WI38 (cell line): ENCODE data around the gene FZR1.

Experiments
- H3K4me3 ChIP-seq: 2 replicates; pipeline ENCODE4 v1.5.1; 2011; ENCODE audit warnings: low read depth, mild to moderate bottlenecking, control low read depth, low read length
- TF ChIP-seq, protein P1 (sequence below): IDR thresholded peaks from 2 replicates; pipeline ENCODE4 v1.5.1; 2012; ENCODE audit warnings: low read depth, mild to moderate bottlenecking, control low read depth, low read length

Gene FZR1

DNA sequence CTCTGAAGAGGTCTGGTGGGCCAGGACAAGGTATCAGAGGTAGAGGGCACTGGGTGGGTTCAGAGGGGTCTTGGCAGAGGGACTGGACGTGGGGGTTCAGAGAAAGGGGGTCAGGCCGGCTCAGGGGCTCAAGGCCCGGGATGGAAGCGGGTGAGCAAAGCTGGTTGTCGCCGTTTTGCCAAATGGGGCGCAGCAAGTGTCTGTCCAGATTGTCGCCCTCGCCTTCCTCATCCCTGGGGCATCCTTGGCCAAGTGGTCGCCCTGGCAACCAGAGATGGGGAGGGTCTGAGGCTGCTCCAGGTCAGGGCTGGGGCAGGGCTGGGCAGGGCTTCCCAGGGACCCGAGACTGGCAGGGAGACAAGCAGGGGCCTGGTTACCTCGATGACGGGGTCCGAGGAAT lies 12.5 kb upstream of the FZR1 start:
- TF ChIP-seq, protein P1, sequence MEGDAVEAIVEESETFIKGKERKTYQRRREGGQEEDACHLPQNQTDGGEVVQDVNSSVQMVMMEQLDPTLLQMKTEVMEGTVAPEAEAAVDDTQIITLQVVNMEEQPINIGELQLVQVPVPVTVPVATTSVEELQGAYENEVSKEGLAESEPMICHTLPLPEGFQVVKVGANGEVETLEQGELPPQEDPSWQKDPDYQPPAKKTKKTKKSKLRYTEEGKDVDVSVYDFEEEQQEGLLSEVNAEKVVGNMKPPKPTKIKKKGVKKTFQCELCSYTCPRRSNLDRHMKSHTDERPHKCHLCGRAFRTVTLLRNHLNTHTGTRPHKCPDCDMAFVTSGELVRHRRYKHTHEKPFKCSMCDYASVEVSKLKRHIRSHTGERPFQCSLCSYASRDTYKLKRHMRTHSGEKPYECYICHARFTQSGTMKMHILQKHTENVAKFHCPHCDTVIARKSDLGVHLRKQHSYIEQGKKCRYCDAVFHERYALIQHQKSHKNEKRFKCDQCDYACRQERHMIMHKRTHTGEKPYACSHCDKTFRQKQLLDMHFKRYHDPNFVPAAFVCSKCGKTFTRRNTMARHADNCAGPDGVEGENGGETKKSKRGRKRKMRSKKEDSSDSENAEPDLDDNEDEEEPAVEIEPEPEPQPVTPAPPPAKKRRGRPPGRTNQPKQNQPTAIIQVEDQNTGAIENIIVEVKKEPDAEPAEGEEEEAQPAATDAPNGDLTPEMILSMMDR = no peak
- H3K4me3 ChIP-seq = no peak overlapping the region

DNA sequence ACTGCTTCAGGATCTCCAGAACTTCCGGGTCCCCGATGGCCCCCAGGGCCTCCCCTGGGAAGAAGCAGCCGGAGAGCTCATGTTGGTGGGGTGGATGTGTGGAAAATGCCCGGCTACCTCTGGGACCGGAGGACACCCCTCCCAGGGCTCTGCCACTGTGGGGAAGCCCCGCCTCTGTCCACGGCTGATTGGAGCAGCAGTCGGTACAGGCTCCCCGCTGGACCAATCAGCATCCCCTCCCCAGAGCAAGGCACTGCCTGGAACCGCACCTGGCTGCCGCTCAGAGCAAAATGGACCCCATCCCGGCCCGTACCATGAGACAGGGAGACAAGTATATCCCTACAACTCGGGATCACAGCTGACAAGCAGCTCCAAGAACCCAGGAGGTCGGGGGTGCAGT lies 12.1 kb upstream of the FZR1 start:
- TF ChIP-seq, protein P1 = no peak
- H3K4me3 ChIP-seq = no peak overlapping the region

- TF ChIP-seq, protein P1 = no peak
- H3K4me3 ChIP-seq = no peak overlapping the region
Observed at GRCh38 chr19:3494559-3494958, 11.6 kb upstream of the FZR1 start.

- no peak overlapping the region for H3K4me3 ChIP-seq
- TF ChIP-seq, protein P1 = no peak
Observed at GRCh38 chr19:3496392-3497273, 9.5 kb upstream of the FZR1 start.

DNA sequence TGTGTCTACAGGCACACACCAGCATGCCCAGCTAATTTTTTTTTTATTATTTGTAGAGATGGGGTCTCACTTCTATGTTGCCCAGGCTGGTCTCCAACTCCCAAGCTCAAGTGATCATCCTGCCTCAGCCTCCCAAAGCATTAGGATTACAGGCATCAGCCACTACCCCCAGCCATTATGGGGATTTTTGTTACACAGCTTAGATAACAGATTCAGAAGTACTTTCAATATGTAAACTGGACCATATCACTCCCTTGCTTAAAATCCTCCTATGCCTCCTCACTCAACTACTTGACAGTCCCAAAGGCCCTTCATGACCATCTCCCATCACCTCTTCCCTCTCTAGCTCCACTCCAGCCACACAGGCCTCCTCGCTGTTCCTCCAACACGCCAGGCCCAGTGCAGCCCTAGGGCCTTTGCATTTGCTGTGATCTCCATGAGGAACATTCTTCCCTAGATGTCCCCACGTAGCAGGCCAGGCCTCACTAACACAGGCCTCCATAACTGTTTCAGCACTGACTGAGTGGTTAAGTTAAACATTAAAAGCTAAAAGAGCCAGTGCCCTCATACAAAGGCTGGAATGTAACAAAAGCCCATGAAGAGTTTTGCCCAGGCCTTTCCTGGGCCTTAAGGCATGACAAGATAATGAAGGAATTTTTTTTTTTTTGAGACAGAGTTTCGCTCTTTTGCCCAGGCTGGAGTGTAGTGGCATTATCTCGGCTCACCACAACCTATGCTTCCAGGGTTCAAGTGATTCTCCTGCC lies 8.2 kb upstream of the FZR1 start:
- TF ChIP-seq, protein P1 = no peak
- H3K4me3 ChIP-seq = no peak overlapping the region

- TF ChIP-seq, protein P1 = no peak
- peak overlapping the region; percentile 99 for H3K4me3 ChIP-seq
Observed at GRCh38 chr19:3499738-3500428, 6.2 kb upstream of the FZR1 start.
